HK-2 (cell line): Measurements from ENCODE around the gene TPRN.

Experiments used
- DNase-seq: peaks from one replicate; pipeline ENCODE4 v3.0.0-alpha.2; 2018; ENCODE audit not compliant: unreplicated experiment

Gene TPRN

DNA sequence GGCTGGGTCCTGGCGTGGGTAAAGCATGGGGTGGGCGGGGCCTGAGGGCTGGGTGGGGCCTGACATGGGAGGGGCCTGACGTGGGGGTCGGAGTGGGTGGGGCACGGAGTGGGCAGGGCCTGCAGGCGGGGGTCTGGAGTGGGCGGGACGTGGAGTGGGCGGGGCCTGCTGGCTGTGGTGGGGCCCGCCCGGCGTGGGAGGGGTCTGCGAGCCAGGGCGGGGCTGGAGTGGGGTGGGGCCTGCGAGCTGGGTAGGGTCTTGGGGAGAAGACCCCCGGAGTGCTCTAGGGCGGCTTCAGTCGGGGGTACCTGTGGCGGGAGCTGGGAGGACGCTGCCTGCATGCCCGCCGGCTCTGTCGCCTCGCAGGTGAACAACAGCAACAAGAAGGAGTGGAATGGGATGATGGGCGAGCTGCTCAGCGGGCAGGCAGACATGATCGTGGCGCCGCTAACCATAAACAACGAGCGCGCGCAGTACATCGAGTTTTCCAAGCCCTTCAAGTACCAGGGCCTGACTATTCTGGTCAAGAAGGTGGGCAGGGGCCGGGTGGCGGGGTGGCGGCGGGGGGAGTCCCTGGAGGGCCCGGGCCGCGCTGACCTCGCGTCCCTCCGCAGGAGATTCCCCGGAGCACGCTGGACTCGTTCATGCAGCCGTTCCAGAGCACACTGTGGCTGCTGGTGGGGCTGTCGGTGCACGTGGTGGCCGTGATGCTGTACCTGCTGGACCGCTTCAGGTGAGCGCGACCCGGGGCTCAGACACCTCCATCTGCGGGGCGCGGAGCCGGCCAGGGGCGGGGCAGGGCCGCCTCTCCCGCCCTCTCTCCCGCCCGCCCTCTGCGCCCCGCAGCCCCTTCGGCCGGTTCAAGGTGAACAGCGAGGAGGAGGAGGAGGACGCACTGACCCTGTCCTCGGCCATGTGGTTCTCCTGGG is 38.7 kb downstream of the TPRN start:
- DNase-seq = no peak

DNA sequence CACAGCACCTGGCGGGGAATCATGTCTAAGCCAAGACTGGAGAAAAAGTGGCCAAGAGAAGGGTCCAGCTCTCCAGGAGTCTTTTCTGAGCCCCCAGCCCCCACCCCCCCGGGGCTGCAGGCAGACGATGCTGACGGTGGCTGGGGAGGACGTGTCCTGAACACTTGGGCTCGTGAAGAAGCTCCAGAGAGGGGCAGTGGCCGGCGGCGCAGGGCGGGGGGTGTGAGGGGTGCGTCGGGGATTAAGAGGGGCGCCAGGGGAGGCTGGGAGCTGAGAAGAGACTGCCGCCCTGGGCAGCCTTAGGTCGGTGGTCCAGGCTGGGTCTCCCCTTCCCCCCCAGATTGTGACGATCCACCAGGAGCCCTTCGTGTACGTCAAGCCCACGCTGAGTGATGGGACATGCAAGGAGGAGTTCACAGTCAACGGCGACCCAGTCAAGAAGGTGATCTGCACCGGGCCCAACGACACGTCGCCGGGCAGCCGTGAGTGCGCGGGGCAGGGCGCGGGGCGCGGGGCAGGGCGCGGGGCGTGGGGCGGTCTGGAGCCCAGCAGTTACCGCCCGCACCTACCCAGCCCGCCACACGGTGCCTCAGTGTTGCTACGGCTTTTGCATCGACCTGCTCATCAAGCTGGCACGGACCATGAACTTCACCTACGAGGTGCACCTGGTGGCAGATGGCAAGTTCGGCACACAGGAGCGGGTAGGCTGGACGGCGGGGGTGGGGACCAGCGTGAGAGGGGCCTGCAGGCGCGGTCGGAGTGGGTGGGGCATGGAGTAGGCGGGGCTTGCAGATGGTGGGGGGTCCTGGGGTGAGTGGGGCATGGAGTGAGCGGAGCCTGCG is 39.6 kb downstream of the TPRN start:
- DNase-seq = no peak

DNA sequence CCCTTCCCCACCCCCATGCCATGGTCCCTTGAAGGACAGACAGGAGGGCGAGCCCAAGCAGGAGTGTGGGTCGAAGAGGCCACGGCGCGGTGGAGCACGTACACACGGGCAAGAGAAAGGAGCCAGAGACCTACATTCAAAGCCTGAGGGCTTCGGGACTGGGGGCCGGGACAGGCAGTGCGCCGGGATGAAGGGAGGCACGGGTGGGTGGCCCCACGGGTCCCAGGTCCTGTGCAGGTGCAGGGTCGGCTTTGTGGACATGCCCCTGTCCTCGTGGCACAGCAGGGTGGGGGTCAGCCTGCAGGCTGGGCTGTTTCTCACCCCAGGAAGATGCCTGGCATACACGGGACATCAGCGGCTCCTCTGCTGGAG is 40.5 kb downstream of the TPRN start:
- DNase-seq = no peak

DNA sequence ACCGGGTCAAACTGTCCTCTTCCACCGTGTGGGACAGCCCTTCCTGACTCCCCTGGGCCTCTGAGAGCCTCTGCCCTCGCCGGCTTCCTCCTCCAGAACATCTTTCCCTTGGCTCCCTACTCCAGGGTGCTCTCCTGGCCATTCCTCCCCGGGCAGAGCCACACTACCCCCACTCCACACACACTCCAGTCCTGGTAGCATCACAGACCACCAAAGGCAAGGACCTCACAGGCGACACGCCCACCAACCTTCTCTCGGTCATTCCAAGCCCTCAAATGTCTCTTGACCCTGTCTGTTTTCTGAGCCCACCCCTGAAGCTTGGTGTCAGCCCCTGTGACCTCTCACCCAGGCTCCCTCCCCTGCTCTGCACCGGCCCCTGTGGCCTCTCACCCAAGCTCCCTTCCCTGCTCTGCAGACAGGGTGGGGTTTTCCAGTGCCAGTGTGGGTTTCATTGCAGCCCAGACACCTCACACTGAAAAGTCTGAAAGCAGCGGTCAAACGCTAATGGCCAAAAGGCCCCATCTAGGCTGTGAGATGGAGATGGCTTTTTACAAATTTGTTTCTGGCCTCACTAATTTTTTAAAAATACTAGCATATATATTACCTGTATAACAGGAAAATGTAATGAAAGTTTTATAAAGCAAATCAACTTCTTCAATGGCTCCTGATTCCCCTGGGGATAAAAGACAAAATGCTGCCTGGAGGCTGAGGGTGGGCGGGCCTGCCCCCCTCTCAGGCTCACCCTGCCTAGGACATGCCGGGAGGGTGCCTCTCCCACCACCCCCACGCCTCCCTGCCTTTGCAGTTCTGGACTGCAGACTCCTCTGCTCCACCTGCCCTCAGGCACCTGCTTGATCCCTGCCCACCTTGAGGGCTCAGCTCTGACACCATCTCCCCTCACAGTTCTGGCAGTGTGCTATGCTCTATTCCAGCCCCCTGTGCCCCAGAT is 41.2 kb downstream of the TPRN start:
- DNase-seq = no peak

DNA sequence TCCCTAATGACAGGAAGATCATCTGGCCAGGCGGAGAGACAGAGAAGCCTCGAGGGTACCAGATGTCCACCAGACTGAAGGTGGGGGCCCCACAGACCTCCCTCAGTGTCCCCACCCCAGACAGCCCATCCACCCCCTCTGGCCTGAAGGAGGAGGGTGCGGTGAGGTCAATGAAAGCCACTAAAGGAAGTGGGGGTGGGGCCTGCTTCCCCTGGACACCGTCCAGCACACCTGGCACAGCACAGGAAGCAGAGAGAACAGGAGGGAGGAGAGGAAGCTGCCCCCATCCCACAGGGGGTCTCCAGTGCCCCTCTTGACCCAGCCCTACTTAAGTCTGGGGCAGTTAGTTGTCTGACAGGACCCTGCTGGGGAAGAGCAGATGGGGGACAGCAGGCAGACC is 41.9 kb downstream of the TPRN start:
- no peak for DNase-seq

DNA sequence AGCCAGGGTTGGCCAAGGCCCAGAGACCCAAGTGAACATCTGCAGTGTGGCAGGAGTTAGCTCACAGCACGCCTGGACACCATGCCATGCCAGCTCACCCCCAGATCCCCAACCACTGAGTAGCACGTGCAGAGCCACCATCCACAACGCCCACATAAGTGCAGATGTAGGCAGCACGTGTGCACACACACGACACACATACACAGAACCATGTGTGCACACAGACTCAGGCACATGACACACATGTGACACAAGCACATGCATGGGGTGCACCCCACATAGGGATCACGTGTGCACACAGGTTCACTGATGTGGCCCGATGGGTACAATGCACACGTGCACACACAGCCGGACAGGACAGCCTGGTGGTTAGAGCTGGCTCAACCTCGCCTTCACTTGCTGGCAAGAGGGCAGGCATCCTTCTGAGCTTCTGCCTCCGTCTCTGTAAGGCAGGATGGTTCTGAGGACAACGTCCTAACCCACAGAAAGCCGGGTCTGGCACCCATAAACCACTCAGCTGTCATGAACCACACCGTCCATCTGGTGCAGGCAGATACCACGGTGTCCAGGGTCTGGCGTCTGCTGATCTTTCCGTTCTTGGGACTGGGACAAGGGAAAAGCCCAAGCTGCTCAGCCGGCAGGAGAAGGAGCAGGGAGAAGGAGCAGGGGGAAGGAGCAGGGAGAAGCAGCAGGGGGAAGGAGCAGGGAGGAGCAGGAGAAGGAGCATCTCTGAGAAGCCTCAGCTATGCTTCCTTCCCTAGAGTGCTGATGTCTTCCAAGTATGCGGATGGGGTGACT is 42.7 kb downstream of the TPRN start:
- no peak for DNase-seq

DNA sequence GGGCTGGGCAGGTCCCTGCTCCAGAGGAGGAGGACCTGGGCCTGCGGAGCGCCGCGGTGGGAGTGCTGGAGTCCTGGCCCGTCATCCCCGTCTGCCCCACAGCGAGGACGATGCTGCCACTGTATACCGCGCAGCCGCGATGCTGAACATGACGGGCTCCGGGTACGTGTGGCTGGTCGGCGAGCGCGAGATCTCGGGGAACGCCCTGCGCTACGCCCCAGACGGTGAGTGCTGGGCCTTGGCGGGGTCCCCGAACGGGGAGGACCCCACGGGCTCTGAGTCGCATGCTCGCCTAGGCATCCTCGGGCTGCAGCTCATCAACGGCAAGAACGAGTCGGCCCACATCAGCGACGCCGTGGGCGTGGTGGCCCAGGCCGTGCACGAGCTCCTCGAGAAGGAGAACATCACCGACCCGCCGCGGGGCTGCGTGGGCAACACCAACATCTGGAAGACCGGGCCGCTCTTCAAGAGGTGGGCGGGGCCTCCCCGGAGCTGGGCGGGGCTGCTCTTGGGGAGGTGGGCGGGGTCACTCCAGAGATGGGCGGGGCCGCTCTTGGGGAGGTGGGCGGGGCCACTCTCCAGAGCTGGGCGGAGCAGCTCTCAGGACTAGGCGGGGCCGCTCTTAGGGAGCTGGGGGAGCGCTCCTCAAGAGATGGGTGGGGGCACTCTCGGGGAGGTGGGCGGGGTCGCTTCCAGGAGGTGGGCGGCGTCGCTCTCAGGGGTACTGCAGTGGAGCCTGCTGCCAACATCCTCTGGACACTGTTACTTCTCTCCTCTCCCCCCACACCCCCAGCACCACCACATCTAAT is 43.8 kb downstream of the TPRN start:
- peak; percentile 37 for DNase-seq

DNA sequence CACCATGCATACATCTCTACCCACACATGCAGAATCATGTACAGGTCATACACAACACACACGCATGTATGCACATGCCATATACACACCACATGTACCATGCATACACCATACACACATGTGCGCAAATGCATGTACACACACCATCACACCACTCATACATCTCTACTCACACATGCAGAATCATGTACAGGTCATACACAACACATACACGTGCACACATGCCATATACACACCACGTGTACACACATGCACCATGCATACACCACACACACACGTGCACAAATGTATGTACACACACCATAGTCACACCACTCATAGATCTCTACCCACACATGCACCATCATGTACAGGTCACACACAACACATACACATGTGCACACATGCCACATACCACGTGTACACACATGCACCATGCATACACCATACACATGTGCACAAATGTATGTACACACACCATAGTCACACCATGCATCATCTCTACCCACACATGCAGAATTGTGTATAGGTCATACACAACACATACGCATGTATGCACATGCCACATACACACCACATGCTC is 47.6 kb downstream of the TPRN start:
- DNase-seq = no peak

DNA sequence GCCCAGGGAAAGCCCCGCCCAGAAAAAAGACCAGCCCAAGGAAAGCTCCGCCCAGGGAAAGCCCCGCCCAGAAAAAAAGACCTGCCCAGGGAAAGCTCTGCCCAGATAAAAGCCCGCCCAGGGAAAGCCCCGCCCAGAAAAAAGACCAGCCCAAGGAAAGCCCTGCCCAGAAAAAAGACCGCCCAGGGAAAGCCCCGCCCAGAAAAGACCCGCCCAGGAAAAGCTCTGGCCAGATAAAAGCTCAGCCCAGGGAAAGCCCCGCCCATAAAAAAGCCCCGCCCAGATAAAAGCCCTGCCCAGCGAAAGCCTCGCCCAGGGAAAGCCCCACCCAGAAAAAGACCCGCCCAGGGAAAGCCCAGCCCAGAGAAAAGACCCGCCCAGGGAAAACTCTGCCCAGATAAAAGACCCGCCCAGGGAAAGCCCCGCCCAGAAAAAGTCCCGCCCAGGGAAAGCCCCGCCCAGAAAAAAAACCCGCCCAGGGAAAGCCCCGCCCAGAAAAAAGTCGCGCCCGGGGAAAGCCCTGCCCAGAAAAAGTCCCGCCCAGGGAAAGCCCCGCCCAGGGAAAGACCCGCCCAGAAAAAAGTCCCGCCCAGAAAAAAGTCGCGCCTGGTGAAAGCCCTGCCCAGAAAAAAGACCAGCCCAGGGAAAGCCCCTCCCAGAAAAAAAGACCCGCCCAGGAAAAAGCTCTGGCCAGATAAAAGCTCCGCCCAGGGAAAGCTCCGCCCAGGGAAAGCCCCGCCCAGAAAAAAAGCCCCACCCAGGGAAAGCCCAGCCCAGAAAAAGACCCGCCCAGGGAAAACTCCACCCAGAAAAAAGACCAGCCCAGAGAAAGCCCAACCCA is 49.7 kb downstream of the TPRN start:
- peak; percentile 43 for DNase-seq

DNA sequence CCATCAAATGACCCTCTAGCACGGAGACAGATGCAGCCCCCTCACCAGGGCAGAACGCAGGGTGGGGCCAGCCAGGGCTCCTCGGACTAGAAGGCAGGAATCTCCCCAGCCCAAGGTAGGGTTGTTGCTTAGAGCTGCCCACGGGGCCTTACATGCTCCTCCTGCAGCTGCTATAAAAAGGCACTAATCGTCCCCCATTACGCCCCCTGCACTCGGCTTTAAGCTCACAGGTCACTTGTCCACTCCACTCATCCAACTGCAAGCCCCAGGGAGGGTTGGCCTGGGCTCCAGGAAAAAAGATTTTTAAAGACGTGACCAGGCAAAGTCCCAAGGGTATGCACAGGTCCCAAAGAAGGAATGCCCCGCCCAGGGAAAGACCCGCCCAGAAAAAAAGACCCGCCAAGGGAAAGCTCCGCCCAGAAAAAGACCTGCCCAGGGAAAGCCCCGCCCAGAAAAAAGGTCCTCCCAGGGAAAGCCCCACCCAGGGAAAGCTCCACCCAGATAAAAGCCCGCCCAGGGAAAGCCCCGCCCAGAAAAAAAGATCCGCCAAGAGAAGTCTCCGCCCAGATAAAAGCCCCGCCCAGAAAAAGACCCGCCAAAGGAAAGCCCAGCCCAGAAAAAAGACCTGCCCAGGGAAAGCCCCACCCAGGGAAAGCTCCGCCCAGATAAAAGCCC is 50.5 kb downstream of the TPRN start:
- DNase-seq = no peak

DNA sequence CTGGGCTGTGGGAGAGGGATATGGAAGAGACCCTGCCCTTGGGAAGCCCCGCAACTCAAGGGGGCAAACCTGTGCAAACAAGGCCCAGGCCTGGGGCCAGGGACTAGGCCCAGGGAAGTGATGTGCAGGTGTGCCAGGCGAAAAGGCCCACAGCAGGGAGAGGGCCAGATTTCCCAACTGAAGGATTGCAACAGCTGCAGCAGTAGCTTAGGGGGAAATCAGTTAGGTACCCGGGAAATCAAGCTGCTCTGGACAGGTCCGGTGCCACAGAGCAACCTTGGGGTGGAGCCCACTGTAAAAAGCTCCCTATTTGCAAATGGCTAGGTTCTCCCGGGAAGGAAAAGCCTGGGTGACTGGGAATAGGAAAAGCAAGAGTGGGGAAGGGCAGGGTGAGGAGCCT is 51.2 kb downstream of the TPRN start:
- no peak for DNase-seq

DNA sequence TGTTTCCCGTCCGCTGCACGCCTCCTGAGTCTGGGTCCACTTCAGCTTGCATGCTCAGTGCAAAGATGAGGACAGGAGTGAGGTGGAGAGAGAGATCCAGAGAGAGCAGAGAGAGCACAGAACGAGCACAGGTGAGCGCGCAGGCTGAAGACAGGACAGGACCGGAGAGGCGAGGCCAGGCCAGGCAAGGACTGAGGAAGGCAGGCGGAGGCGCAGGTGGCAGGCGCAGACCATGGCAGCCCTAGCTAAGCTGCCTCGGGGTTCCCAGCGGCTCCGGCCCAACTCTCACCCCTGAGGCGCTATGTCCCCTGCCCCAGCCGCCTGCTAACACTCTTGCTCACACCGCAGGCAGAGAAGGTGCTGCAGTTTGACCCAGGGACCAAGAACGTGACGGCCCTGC is 51.9 kb downstream of the TPRN start:
- DNase-seq = no peak

DNA sequence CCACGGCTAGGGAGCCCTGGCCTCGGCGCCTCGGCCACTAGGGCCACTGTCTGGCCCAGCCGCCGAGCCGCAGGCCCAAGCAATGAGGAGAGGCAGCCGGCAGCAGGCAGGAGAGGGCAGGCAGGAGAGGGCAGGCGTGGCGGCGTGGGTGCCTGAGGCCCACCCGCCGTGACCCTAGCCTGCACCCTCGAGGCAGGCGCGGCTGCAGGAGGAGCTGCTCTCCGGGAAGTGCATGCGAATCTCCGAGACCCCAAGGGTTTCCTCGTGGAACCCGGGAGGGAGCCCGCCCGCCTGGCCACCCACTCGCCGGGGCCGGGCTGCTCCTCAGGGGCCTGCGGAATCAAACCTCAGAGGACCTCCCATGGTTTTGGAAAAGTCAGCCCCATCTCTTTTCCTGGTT is 52.3 kb downstream of the TPRN start:
- no peak for DNase-seq

DNA sequence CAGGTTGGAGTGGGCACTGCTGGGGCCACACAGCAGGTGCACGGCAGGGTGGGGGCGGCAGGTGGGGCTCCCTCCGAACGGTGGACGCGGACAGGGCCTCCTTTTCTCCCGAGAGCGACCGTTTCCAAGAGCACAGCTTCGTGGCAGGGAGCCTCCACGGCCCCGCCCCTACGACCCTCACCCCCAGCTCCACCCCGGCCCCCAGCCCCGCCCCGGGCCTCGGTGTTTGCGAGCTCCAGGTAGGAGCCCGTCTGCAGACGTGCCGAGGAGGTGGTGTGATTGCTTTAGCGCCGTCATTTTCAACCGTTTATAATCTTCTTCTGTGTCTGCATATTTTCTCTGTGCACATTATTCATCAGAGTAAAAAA is 52.8 kb downstream of the TPRN start:
- DNase-seq = no peak

DNA sequence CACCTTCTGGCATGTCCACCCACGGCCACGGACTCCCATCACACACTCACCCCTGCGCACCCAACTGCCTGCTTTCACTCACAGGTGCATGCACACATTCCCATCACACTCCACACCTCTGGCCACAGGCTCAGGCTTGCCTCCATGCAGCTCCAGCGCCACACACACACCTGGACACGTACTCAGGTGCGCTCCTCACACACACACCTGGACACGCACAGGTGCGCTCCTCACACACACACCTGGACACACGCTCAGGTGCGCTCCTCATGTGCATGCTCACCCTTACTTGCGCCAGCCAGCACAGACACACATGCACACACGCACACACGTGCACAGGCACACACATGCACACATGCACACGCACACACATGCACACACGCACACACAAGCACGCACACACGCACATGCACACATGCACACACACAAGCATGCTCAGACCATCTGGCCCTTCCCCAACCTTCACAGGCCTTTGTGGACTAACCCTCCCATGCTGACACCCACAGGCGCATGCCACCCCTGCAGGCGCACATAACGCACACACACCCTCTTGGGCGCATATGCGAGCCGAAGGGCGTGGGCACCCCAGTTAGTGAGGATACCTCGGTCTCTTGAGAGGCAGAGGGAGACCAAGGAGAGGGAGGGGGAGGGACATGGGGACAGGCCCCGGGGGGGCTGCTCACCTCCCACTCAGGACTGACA is 53.3 kb downstream of the TPRN start:
- no peak for DNase-seq

DNA sequence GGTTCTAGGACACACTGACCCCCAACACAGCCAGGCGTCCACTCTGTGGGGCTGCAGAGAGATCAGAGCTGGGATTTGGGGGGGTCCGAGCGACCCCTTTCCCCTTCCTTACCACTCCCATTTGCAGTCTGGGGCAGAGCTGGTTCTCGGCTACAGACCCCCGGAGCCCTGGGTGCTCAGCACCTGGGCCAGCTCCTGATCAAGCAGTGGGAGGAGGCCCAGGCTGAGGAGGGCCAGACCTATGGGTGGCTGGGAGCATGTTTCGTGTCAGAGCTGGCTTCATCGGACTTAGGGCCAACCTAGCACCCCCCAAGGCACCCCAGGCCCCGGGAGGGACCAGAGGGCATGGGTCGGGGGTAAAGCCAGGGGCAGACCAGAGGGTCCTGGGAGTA is 54.0 kb downstream of the TPRN start:
- DNase-seq = no peak

DNA sequence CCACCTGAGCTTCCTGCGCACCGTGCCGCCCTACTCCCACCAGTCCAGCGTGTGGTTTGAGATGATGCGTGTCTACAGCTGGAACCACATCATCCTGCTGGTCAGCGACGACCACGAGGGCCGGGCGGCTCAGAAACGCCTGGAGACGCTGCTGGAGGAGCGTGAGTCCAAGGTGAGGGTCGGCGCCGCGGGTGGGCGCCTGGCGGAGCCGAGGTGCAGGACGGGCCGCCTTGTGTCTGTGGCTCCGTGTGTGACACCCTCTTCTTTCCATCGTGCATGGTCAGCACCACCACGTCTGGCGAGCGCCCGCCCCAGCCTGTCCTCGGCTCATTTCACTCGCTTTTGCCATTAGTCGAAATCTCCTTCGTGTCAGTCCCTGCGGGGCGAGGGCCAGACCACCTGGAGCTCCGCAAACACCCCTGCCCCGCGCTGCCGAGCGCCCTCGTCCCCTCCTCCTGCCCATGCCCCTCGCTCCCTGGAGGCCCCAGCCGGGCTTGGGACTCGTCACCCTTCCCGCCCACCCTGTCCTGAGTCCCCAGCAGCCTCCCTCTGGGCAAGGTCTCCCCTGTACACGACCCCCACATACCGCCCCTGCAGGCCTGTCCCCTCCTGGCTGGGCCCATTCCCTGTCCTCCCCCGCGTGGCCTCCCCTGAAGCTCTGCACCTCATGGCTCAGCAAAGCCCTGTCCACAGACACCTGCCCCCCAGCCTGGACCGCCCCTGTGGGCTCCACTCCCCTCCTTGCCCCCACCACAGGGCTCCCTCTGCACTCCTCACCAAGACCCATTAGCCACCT is 54.6 kb downstream of the TPRN start:
- DNase-seq = no peak
